HEK293T (cell line): ENCODE data around the gene C19orf85.

ENCODE experiments used
- CTCF ChIA-PET: fragments of 350-600 bp; formaldehyde crosslinking; extraction: SDS; loops from one replicate; lab custom pipeline; 2021; ENCODE audit warnings: antibody characterized with exemption, inconsistent platforms; lab: Yijun Ruan, JAX
- POLR2A ChIA-PET: fragments of 350-600 bp; formaldehyde crosslinking; extraction: SDS; loops from one replicate; lab custom pipeline; 2020; ENCODE audit warnings: antibody characterized with exemption, inconsistent platforms; lab: Yijun Ruan, JAX
- DNase-seq: peaks from one replicate; pipeline ENCODE4 v3.0.0; 2012; ENCODE audit warnings: mixed read lengths; ENCODE audit errors: extremely low spot score
- ARNT ChIP-seq: fragments of 450-650 bp; IDR thresholded peaks from 2 replicates; pipeline ENCODE4 v1.6.1; 2017; ENCODE audit warnings: mild to moderate bottlenecking
- BHLHE40 ChIP-seq: fragments of 450-650 bp; IDR thresholded peaks from 2 replicates; pipeline ENCODE4 v1.6.1; 2016; ENCODE audit warnings: mild to moderate bottlenecking, moderate library complexity, borderline replicate concordance
- CTBP1 ChIP-seq: fragments of 450-650 bp; IDR thresholded peaks from 2 replicates; pipeline ENCODE4 v1.6.1; 2016; ENCODE audit warnings: borderline replicate concordance
- ELF4 ChIP-seq: fragments of 450-650 bp; IDR thresholded peaks from 2 replicates; pipeline ENCODE4 v1.6.1; 2017; ENCODE audit warnings: antibody characterized with exemption
- FOXA1 ChIP-seq: fragments of 450-650 bp; IDR thresholded peaks from 2 replicates; pipeline ENCODE4 v1.6.1; 2016; ENCODE audit warnings: mild to moderate bottlenecking
- FOXK2 ChIP-seq: fragments of 450-650 bp; IDR thresholded peaks from 2 replicates; pipeline ENCODE4 v1.6.1; 2016; ENCODE audit warnings: mild to moderate bottlenecking
- FOXM1 ChIP-seq: fragments of 450-650 bp; IDR thresholded peaks from 2 replicates; pipeline ENCODE4 v1.6.1; 2017; ENCODE audit warnings: mild to moderate bottlenecking, borderline replicate concordance
- HDGF ChIP-seq: fragments of 450-650 bp; IDR thresholded peaks from 2 replicates; pipeline ENCODE4 v1.6.1; 2017; ENCODE audit warnings: antibody characterized with exemption, borderline replicate concordance
- L3MBTL2 ChIP-seq: fragments of 450-650 bp; conservative IDR thresholded peaks from 2 replicates; pipeline ENCODE4 v1.6.1; 2016; ENCODE audit warnings: mild to moderate bottlenecking
- LEF1 ChIP-seq: fragments of 450-650 bp; IDR thresholded peaks from 2 replicates; pipeline ENCODE4 v1.6.1; 2017; ENCODE audit warnings: mild to moderate bottlenecking, borderline replicate concordance
- NFRKB ChIP-seq: fragments of 450-650 bp; IDR thresholded peaks from 2 replicates; pipeline ENCODE4 v1.6.1; 2016; ENCODE audit warnings: mild to moderate bottlenecking, moderate library complexity
- PKNOX1 ChIP-seq: fragments of 450-650 bp; IDR thresholded peaks from 2 replicates; pipeline ENCODE4 v1.6.1; 2016
- SP1 ChIP-seq: fragments of 450-650 bp; IDR thresholded peaks from 2 replicates; pipeline ENCODE4 v1.6.1; 2017
- SUZ12 ChIP-seq: fragments of 450-650 bp; IDR thresholded peaks from 2 replicates; pipeline ENCODE4 v1.6.1; 2016; ENCODE audit warnings: mild to moderate bottlenecking
- TARDBP ChIP-seq: fragments of 450-650 bp; IDR thresholded peaks from 2 replicates; pipeline ENCODE4 v1.6.1; 2016
- ZNF384 ChIP-seq: fragments of 450-650 bp; IDR thresholded peaks from 2 replicates; pipeline ENCODE4 v1.6.1; 2016

Gene C19orf85

GRCh38 chr19:55459950-55460657 is 4.4 kb downstream of the C19orf85 start:
- POLR2A ChIA-PET: interaction anchor here (0.9 to 1.1 kb wide), 2 partner anchors 16 to 343 kb away, joined by 3 read pairs; partner anchors contain the start of genes PPP1R12C and ZNF628

GRCh38 chr19:55459551-55459949 is 5.0 kb downstream of the C19orf85 start:
- TF ChIP-seq ELF4 (no peak), FOXM1 (no peak), CTBP1 (no peak), HDGF (no peak), FOXA1 (no peak), LEF1 (no peak), L3MBTL2 (no peak), FOXK2 (no peak), TARDBP (no peak), PKNOX1 (no peak), ZNF384 (no peak), NFRKB (no peak), SP1 (no peak), SUZ12 (no peak), ARNT (no peak), BHLHE40 (no peak)
- DNase-seq: no peak
- POLR2A ChIA-PET: interaction anchor here (0.9 to 1.1 kb wide), 2 partner anchors 17 to 342 kb away, joined by 3 read pairs; partner anchors contain the start of genes PPP1R12C and ZNF628
- CTCF ChIA-PET: interaction anchor here (0.7 kb wide), 1 partner anchor 293 kb away, joined by 3 read pairs; the partner anchor contains the start of gene DNAAF3

More at GRCh38 chr19:55459950-55460657, 4.4 kb downstream of the C19orf85 start:
- CTCF ChIA-PET: interaction anchor here (0.7 kb wide), 1 partner anchor 294 kb away, joined by 3 read pairs; the partner anchor contains the start of gene DNAAF3
- TF ChIP-seq FOXM1: no peak
- no peak for TF ChIP-seq NFRKB
- no peak for TF ChIP-seq SUZ12
- TF ChIP-seq LEF1: no peak
- TF ChIP-seq BHLHE40: no peak
- no peak for TF ChIP-seq CTBP1
- TF ChIP-seq L3MBTL2: no peak
- no peak for TF ChIP-seq ARNT
- no peak for DNase-seq

- no peak for DNase-seq
- no peak for TF ChIP-seq TARDBP
- no peak for TF ChIP-seq HDGF
- CTCF ChIA-PET: no interaction called here
- POLR2A ChIA-PET: no interaction called here
These were observed 6.7 kb downstream of the C19orf85 start for GRCh38 chr19:55457683-55458457.

GRCh38 chr19:55456347-55456746 is 8.2 kb downstream of the C19orf85 start:
- ChIA-PET POLR2A (no interaction called here), CTCF (no interaction called here)
- no peak for DNase-seq
- no peak for TF ChIP-seq PKNOX1
- no peak for TF ChIP-seq L3MBTL2

GRCh38 chr19:55455576-55456235 is 8.8 kb downstream of the C19orf85 start:
- no peak for TF ChIP-seq L3MBTL2
- TF ChIP-seq TARDBP: no peak
- TF ChIP-seq NFRKB: no peak
- no peak for TF ChIP-seq FOXK2
- TF ChIP-seq HDGF: no peak
- no peak for TF ChIP-seq SP1
- TF ChIP-seq ZNF384: no peak
- TF ChIP-seq BHLHE40: no peak
- no peak for DNase-seq
- POLR2A ChIA-PET: no interaction called here
- CTCF ChIA-PET: interaction anchor here (0.7 kb wide), 1 partner anchor 165 kb away, joined by 4 read pairs; no protein-coding TSS in a partner anchor

GRCh38 chr19:55454787-55455243 is 9.7 kb downstream of the C19orf85 start:
- ChIA-PET CTCF (no interaction called here), POLR2A (interaction anchor here (1.7 kb wide), 1 partner anchor 21 kb away, joined by 7 read pairs; the partner anchor contains the start of gene ZNF628)
- TF ChIP-seq ARNT (no peak), ELF4 (no peak), CTBP1 (no peak), PKNOX1 (no peak), BHLHE40 (no peak), FOXK2 (no peak), TARDBP (no peak), L3MBTL2 (no peak), ZNF384 (no peak), HDGF (no peak), FOXM1 (no peak), SP1 (no peak), SUZ12 (no peak), NFRKB (no peak), LEF1 (no peak), FOXA1 (no peak)
- peak; percentile 59 for DNase-seq
